Natural killer cell (primary cell): ENCODE data around the gene PCED1A. TPM values are rescaled to one million over a fixed set of nuclear protein-coding genes. Genes with fewer than 3 reads are reported as not detected.

Experiments used
- ATAC-seq, 3 donors: fragments of 150-1000 bp in 2 of 3; fragments of 200-7000 bp in 1 of 3; cut with Tn5 transposase; 1 replicate in 1 of 3; 2 replicates in 2 of 3; pipeline ENCODE4 v1.10.0; 2021; ENCODE audit warnings: mild to moderate bottlenecking in 2 of 3, moderate library complexity in 2 of 3
- DNase-seq, 2 donors: peaks; one replicate each; pipeline versions ENCODE4 v3.0.0 to v3.0.0-alpha.2; 2013 to 2021; ENCODE audit warnings: mixed read lengths in 1 of 2
- H3K27ac ChIP-seq: one replicate; pipeline ENCODE4 v1.5.1; 2013; ENCODE audit warnings: mild to moderate bottlenecking, low read length
- H3K27me3 ChIP-seq: one replicate; pipeline ENCODE4 v1.6.1; 2013; ENCODE audit warnings: low read length; ENCODE audit not compliant: control insufficient read depth, insufficient read depth
- H3K36me3 ChIP-seq: one replicate; pipeline ENCODE4 v1.6.1; 2013; ENCODE audit warnings: low read length; ENCODE audit not compliant: control insufficient read depth, insufficient read depth
- H3K4me1 ChIP-seq: one replicate; pipeline ENCODE4 v1.6.1; 2013; ENCODE audit warnings: low read length; ENCODE audit not compliant: control insufficient read depth, insufficient read depth
- H3K4me3 ChIP-seq: one replicate; pipeline ENCODE4 v1.5.1; 2013; ENCODE audit warnings: low read length
- H3K9me3 ChIP-seq: one replicate; pipeline ENCODE4 v1.6.1; 2013; ENCODE audit warnings: low read length; ENCODE audit not compliant: control insufficient read depth, insufficient read depth
- H3K27ac Mint-ChIP-seq, 2 donors: one replicate each; pipeline ENCODE4 v1.8.0; 2022; ENCODE audit warnings: mild to moderate bottlenecking in 2 of 2, mixed read lengths in 2 of 2, moderate library complexity in 1 of 2
- H3K27me3 Mint-ChIP-seq, 2 donors: one replicate each; pipeline ENCODE4 v1.8.0; 2022; ENCODE audit warnings: low read depth in 2 of 2, mixed read lengths in 2 of 2
- H3K36me3 Mint-ChIP-seq: one replicate; pipeline ENCODE4 v1.8.0; 2022; ENCODE audit warnings: mixed read lengths
- H3K4me1 Mint-ChIP-seq, 2 donors: one replicate each; pipeline ENCODE4 v1.8.0; 2022; ENCODE audit warnings: mixed read lengths in 2 of 2
- H3K4me3 Mint-ChIP-seq: one replicate; pipeline ENCODE4 v1.8.0; 2022; ENCODE audit warnings: mild to moderate bottlenecking, moderate library complexity, mixed read lengths
- H3K9me3 Mint-ChIP-seq, 2 donors: one replicate each; pipeline ENCODE4 v1.8.0; 2022; ENCODE audit warnings: mixed read lengths in 2 of 2
- CTCF ChIP-seq: fragments of 200-600 bp; IDR thresholded peaks from one replicate; pipeline ENCODE4 v1.8.0; 2022; ENCODE audit warnings: antibody characterized with exemption
- WGBS: methylation state at CpG from one replicate; pipeline ENCODE4 v1.1.7; 2013; ENCODE audit warnings: missing lambda C conversion rate; ENCODE audit not compliant: insufficient coverage; 5-methylcytosine and 5-hydroxymethylcytosine counted together
- intact Hi-C: fragments of 100-400 bp; cut with micrococcal nuclease; formaldehyde crosslinking; loops from one replicate; pipeline ENCODE4 v1.14.2; 2022
- total RNA-seq, 4 donors: library from RNA; stranded (reverse); fragments of 120-200 nt in 1 of 4; gene quantifications; one replicate each; pipeline versions ENCODE4 v1.2.3 to v1.2.4, GENCODE V29; 2013 to 2022

The PCED1A gene
- total RNA-seq, 3 donors from 2014 or later (not counting 1 experiment from before 2014, with no cell fraction given) = 70.3 to 76.5 (median 71.1) TPM

GRCh38 chr20:2865630-2866029, 25.2 kb upstream of the PCED1A start:
- Histone ChIP-seq H3K27me3 (no peaks in the 10 kb centered on the region), H3K27ac (peak overlapping the region; percentile 63), H3K36me3 (peaks cover 35% of the 10 kb centered on the region), H3K4me1 (peaks cover 55% of the 10 kb centered on the region), H3K4me3 (no peak overlapping the region), H3K9me3 (no peaks in the 10 kb centered on the region)
- peak; percentile 68 to 81 (median 76) for ATAC-seq
- Mint-ChIP-seq H3K36me3 (no peaks in the 10 kb centered on the region), H3K27ac (peak overlapping the region; percentile 89 to 97), H3K4me1 (peaks cover 48 to 57% of the 10 kb centered on the region in 2 donors), H3K27me3 (no peaks in the 10 kb centered on the region), H3K4me3 (peak overlapping the region; percentile 82), H3K9me3 (no peaks in the 10 kb centered on the region)
- WGBS = 45% methylated on average over 3 of the region's 3 CpGs
- intact Hi-C loops = loop anchor here (1.0 to 2.0 kb wide), 3 partner anchors 9 to 135 kb away; no protein-coding TSS in a partner anchor
- DNase-seq = peak; percentile 57 to 61
- TF ChIP-seq CTCF = peak; percentile 55

- H3K36me3 ChIP-seq = peaks cover 38% of the 10 kb centered on the region
- H3K27me3 ChIP-seq = no peaks in the 10 kb centered on the region
- H3K4me3 ChIP-seq = no peak overlapping the region
- WGBS = 83% methylated on average over 10 of the region's 10 CpGs
- no peak for TF ChIP-seq CTCF
- peak overlapping the region; percentile 82 for H3K4me3 Mint-ChIP-seq
- intact Hi-C loops = loop anchor here (1.0 to 2.0 kb wide), 2 partner anchors 117 to 136 kb away; no protein-coding TSS in a partner anchor
- ATAC-seq (no peak), DNase-seq (no peak)
- peaks cover 46 to 54% of the 10 kb centered on the region in 2 donors for H3K4me1 Mint-ChIP-seq
- H3K27ac ChIP-seq = peak overlapping the region; percentile 63
- no peaks in the 10 kb centered on the region for H3K9me3 Mint-ChIP-seq
- H3K4me1 ChIP-seq = peaks cover 54% of the 10 kb centered on the region
- no peaks in the 10 kb centered on the region for H3K27me3 Mint-ChIP-seq
- no peaks in the 10 kb centered on the region for H3K36me3 Mint-ChIP-seq
- H3K27ac Mint-ChIP-seq = peak overlapping the region; percentile 89 to 97
- H3K9me3 ChIP-seq = no peaks in the 10 kb centered on the region
Measured at GRCh38 chr20:2865101-2865500, 24.6 kb upstream of the PCED1A start.

GRCh38 chr20:2864626-2865025, 24.2 kb upstream of the PCED1A start:
- intact Hi-C loops = loop anchor here (1.0 to 2.0 kb wide), 2 partner anchors 118 to 136 kb away; no protein-coding TSS in a partner anchor
- ATAC-seq (no peak), DNase-seq (no peak)
- Histone ChIP-seq H3K27ac (peak overlapping the region; percentile 63), H3K4me1 (peaks cover 54% of the 10 kb centered on the region), H3K4me3 (no peak overlapping the region), H3K27me3 (no peaks in the 10 kb centered on the region), H3K9me3 (no peaks in the 10 kb centered on the region), H3K36me3 (peaks cover 38% of the 10 kb centered on the region)
- WGBS = 97% methylated on average over 12 of the region's 12 CpGs
- Mint-ChIP-seq H3K9me3 (no peaks in the 10 kb centered on the region), H3K36me3 (no peaks in the 10 kb centered on the region), H3K27ac (peak overlapping the region; percentile 89 to 97), H3K27me3 (no peaks in the 10 kb centered on the region), H3K4me1 (peaks cover 46 to 54% of the 10 kb centered on the region in 2 donors), H3K4me3 (peak overlapping the region; percentile 82)
- no peak for TF ChIP-seq CTCF
